GM18517 (cell line): Measurements from ENCODE around the gene ADAMTSL2.

ENCODE experiments used
- ATAC-seq: cut with Tn5 transposase; IDR thresholded peaks from one replicate; pipeline ENCODE4 v1.9.1; 2021; ENCODE audit warnings: mild to moderate bottlenecking, moderate library complexity; ENCODE audit not compliant: unreplicated experiment

The ADAMTSL2 gene

DNA sequence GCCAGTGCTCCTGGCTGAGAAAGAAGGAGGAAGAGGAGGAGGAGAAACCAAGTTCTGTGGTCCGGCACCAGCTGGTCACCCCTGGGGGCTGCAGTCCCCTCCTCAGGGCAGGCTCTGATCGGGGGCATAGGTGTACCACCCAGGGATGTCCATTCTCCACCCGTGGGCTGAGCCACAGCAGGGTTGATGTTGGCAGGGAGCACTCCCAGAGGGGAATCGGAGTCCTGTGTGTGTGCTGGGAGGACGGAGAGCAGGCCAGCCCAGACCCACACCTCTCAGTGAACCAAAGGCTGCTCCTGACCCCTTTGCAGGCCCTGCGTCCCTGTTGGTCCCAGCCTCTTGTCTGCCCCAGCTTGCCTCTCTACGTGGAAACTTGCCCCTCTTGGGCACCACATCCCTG lies 4.6 kb upstream of the ADAMTSL2 start:
- no peak for ATAC-seq

DNA sequence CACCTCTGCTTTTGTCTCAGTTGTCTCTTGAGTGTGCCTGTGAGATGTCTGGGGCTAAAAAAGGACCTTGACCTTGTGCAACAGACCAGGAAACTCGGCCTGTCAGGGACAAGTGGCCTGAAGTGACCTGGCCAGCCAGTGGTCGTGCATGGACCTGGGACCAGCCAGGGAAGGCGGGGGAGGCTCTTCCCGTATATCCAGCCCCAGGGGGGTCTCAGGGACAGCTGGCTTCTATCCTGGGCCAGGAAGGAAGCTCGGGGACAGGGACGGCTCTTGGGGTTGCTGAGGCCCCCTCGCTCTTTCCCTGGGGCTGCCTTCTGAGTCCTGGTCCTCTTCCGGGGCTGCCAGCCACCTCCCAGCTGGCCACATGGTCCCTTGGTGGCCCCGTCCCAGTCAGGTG lies 3.2 kb upstream of the ADAMTSL2 start:
- ATAC-seq, result no peak

DNA sequence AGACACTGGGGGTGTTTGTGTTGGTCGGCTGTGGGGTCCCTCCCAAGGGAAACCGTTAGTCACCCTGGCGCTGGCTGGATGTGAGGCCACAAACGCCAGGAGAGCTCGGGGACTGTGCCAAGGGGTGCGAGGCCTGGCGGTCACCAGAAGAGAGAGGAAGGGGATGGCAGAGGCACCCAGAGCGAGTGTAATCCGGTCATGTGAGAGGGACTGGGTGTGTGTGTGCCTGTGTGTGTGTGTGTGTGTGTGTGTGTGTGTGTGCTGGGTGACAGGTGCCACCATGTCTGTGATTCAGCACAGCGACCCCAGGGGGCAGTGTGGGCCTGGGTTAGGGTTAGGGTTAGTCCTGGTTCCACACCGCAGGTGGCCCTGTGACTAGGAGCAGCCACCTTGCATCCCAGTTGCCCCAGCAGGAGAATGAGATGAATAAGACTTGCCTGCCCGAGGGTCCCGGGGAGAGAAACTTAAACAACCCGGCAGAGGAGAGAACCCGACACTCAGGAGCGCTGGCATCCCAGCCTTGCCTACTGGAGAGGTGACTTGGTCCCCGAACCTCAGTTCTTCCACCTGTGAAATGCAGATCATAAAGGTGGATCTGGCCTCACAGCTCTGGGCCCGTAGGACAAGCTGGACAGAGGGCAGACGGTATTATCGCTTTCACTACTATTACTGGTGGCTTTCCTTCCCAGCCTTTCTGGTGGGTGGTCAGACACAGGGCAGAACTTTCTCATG lies 1.4 kb upstream of the ADAMTSL2 start:
- no peak for ATAC-seq

DNA sequence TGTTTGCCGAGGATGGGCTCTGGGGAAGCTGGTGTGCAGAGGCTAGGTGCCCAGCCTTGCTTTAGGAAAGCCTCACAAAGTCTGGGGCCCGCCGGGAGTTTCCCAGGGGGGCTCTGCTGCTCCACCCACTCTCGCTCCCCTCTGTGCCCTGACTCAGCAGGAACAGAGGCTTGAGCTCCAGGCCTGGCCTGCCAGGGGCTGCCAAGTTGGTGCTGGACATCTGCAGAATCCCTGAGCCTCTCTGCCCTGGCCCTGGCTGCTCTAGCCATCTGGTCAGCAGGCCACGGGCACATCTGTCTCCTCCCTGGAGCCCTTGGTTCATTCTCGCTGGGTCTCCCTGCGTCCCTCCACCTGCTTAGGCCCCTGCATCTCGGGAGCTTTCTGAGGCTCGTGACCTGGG lies 647 bp upstream of the ADAMTSL2 start:
- ATAC-seq, result no peak

DNA sequence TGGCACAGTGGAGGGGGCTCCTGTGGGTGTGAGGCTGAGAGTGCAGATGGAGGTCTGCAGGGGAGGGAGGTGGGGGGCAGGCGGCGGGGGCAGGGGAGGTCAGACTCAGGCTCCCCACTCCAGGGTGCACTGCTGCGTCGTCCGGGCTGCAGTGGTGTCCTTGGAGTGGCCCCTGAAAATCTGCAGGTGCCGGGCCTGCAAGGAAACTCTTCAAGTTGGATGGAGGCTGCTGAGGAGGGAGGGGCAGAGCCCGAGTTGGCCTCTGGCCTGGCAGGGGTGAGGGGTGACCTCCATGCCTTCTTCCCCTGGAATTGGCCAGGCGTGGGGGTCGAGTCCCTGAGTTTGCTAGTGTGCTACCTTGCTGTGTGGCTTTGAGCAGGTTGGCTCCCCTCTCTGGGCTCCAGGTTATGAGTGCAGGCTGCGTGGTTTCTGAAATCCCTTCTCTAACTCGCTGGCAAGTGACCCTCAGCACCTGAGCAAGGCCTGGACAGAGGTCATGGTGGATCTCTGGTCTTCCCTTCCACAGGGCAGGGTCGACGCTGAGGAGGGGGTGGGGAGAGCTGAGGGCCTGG lies 888 bp downstream of the ADAMTSL2 start:
- ATAC-seq, result no peak

DNA sequence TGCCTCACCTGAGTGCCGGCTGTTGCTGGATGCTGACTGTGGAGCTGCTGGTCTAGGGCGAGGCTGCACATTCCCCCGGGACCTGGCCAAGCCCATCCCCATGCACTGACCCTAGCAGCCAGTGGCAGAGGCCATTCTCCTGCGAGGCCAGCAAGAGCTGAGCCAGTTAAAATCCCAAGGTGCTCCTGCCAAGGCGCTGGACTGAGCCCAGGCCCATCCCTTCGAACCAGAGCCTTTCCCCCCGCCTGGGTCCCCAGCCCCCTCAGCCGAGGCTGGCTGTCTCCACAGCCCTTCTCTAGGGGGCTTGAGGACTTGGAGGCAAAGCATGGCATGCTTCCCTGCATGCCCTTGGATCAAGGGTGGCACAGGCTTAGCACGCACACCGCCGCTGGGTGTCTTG lies 1.6 kb downstream of the ADAMTSL2 start:
- ATAC-seq, result no peak

DNA sequence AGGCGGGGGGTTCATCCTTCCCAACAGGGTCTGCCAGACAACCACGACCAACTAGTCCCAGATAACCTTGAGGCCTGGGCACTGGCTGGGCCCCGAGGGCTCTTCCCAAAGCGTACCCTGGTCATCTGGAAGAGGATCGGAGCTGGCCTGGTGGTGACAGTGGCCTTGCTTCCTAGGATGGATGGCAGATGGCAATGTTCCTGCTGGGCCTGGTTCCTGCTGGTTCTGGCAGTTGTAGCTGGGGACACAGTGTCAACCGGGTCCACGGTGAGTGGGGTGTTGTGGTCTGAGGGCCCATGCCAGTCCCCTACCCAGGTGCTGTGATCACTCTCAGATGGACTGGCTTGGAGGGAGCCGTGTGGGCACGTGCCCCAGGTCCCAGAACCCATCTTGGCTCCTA lies 2.0 kb downstream of the ADAMTSL2 start:
- ATAC-seq, result no peak

DNA sequence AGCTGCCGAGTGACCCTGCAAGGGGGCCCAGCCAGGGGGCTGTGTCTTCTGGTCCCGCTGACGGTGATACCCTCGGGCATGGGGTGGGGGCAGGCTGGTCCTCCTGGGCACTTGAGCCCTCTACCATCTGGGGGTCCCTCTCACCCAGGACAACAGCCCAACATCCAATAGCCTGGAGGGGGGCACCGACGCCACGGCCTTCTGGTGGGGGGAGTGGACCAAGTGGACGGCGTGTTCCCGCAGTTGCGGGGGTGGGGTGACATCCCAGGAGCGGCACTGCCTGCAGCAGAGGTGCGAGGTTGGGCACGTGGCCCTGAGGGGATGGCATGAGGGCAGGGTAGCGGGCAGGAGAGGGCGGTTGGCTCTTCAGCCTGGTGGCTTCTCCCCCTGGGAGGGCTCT lies 2.8 kb downstream of the ADAMTSL2 start:
- ATAC-seq, result no peak

DNA sequence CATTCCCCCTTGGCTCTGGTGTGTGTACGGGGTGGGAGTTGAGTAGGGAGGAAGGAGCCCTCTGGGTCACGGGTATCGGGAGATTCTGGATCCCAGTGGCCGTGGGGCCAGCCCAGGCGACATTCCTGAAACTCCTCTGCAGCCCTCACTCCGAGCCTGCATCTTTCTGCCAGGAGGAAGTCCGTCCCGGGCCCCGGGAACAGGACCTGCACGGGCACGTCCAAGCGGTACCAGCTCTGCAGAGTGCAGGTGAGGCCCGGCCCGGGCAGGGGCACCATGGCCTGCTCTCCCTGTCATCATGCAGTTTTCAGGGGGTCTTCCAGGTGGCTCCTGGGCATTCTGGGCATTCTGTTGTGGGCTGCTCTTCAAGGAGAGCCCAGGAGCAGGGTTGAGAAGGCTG lies 3.7 kb downstream of the ADAMTSL2 start:
- ATAC-seq, result no peak

DNA sequence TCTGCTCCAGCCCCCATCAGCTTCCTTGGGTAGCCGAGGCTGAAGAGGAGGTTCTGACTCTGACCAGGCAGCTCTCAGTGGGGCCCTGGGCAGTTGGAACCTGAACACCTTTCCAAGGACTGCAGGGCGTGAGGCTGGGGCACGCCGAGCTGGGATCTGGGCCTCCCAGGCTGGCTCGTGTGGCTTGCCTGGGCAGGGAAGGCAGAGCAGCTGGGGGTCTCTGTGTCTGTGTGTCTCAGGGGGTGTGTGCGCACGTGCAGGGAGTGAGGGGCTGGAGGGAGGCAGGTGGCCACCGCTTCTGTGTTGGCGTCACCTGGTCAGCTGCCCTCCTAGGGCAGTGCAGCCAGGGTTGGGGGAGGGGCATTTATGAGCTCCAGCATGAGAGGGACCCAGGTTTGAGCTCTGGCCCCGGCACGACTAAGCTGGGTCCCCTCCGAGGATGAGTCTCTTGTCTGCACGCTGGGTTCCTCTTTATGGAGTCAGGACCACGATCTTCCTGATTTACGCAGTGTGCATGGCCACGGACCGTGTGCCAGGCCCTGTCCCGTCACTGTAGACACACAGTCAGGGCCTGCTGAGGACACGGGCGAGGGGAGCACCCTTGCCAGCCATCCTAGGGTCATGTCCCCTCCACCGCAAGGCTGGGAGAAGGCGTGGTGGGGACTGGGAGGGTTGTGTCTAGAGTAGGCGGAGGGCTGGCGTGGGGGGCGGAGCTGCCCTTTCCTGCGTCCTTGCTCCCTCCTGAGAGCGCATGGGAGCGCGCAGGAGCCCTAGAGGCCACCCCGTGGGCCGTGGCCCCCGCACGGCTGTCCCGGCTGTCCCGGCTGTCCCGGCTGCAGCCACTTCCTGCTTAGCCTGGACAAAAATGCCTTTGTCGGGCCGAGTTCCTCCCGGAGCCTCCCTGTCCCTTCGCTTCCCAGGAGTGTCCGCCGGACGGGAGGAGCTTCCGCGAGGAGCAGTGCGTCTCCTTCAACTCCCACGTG lies 4.6 kb downstream of the ADAMTSL2 start:
- no peak for ATAC-seq

DNA sequence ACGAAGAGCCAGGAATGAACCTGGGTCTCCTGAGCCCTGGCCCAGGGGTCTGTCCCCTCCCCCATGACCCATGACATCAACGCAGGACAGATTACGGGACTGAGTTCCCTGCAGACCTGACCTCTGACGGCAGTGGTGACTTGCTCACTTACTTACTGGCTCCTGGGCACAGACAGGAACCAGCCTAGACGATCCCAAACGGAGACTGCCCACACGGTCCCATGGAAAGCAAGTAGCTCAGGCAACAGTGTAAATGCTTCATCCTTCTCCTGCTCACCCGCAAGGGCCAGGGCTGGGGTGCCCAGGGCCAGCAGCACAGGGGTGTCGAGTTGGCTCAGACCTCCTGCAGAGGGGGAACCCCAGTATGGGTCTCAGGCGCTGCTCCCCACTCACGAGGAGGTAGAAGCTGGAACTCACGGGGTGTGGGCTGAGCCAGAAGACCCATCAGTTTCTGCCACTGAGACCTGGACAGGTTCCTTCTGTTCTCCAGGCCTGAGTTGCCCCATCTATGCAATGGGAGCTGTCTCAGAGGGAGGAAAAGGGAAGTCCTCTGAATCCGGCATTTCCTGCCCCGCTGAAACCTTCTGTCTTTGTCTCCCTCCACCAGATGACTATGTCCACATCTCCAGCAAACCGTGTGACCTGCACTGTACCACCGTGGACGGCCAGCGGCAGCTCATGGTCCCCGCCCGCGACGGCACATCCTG lies 5.6 kb downstream of the ADAMTSL2 start:
- no peak for ATAC-seq

DNA sequence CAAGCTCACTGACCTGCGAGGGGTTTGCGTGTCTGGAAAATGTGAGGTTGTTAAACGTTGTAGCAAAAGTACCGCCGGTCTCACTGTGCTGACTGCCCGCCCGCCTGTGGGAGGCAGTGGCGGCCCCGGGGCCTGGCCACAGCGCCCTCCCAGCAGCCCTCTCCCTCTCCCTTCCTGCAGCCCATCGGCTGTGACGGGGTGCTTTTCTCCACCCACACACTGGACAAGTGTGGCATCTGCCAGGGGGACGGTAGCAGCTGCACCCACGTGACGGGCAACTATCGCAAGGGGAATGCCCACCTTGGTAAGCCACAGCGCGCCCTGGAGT lies 6.2 kb downstream of the ADAMTSL2 start:
- no peak for ATAC-seq

DNA sequence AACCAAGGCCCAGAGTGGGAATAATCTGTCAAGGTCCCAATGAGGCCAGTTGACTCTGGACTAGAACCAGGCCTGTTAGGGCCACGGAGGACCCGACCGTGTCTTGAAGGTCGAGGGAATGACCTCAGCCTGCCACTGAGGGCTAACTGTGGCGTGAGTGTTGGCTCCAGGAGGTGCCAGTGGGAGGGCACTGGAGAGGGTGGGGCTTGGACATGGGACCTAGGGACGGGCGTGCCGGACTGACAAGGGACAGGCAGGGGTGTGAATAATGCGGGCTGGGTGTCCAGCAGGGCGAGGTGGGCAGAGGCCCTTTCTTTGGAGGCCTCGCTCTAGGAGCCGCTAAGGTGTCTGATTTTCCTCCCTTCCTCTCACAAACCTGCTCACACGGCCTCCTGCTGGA lies 7.5 kb downstream of the ADAMTSL2 start:
- ATAC-seq, result no peak

DNA sequence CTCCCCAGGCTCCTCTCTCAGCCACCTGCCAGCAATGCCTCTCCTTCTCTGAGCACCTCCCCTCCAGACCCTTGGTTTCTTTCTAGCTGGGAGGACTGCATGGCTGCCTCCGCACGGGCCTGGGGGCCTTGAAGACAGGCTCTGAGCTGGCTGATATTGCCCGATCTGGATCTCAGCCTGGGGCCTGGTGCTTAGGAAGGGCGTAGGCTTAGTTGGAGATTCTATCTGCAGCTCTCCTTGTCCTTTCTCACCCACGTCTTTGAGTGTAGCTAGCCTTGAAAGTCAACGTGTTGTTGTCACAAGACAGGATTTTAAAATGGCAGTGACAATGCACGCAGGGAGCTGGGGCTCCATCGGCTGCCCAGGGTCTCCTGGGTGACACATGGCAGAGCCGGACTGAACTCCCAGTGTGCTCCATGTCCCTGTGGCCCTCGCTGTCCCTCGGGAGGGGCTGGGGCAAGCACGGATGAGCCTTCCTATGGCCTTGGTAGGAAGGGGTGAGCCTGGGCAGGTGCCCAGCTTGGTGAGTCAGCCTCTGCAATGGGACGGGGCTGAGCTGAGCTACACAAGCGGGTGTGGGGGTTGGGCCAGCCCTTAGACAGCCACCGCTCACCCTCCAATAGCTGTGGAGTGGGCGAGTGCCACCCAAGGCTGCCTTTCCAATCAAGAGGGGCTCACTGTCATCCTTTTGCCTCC lies 9.4 kb downstream of the ADAMTSL2 start:
- no peak for ATAC-seq

DNA sequence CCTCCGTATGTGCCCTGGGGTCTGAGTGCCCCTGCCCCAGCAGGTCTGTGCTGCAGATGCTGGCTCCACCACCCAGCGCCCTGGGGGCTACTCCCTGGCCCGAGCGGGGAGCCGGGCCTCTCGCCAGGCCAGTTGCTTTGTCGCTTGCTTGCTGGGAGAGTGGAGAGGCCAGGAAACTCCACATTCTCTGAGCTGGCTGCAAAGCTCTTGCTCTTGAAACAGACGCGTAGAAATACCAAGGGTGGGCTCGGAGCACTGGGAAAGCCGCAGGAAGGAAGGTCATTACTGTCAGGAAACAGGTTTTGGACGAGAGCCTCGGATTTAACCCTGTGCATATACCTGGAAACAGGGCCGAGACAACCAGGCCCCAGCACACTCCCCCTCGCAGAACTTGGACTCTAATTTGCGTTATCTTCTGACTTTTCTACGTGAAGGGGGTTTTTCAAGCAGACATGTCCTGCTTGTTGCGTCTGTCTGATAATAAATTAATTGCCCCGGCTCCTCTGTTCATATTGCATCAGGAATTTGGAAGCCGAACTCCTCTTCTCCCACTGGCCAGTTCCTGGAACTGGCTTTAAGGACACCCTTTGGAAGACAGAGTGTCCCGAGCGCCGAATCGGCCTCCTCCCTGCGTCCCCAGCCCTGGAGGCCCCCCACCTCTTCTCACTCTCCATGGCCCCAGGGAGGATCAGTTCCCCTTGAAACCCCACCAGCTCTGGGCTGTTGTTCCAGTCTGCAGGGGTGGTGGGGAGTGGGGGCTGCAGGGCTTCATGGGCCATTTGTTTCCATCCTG lies 11.2 kb downstream of the ADAMTSL2 start:
- no peak for ATAC-seq

DNA sequence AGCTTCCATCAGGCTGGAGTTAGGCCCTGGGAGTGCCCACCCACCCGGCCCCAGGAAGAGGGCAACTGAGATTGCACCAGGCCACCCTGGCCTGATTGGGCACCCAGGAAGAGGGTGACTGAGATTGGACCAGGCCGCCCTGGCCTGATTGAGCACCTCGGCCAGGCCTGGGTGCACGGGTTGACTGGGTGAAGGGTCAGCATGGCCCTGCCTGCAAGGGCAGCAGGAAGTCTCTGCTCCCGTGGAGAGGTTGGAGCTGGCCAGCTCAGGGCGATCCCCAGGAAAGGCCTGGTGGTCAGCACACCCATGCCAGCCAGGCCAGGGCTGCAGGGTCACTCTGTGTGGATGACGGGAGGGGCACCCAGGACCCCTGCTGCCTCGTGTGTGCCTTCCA lies 11.8 kb downstream of the ADAMTSL2 start:
- no peak for ATAC-seq

DNA sequence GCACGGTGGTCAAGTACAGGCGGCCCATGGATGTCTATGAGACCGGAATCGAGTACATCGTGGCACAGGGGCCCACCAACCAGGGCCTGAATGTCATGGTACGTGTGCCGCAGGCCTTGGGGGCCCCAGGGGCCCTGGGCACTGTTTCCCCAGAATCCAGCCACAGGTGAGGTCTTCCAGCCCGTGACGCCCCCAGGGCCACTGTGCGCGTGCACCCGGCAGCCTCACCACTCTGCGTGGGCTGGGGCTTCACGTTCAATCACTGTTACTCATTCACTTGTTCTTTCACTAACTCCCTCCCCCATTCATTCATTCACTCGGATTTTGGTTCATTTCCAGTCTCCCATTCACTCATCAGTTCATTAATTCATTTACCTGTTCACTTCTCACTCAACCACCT lies 12.6 kb downstream of the ADAMTSL2 start:
- ATAC-seq, result no peak

DNA sequence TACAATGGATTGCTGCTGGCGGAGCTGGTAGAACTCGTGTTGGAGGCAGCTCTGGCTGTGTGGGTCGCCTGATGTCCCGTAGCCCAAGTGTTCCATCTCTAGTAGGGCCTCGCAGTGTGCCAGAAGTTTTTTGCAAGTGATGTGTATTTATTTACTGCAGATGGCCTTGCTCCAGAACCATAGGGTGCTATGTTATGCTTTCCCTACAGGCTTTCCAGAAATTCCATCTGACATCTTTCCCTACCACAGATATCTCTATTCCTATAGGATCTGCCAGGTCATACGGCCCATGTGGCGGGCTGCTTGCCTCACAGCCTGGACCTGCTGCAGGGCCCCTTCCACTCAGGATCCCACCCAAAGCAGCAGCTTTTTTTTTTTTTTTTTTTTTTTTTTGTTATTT lies 16.9 kb downstream of the ADAMTSL2 start:
- ATAC-seq, result no peak

DNA sequence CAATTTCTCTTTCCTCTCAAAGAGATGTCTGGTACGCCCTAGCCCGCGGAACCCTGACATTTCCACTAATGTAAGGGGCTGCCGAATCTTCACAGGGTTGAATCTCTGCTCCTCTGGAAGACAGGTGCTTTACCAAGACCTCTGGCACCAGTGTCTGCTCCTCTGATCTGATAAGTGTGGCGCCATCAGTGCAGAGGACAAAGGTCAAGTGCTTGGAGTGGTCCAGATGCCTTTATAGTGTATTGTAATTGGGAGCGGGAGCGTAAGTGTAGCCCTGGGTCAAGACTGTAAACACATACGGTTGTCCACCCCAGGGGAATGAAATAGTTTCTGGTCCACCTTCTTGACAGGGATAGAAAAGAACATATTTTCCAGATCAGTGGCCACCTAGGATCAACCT lies 17.7 kb downstream of the ADAMTSL2 start:
- ATAC-seq, result no peak

DNA sequence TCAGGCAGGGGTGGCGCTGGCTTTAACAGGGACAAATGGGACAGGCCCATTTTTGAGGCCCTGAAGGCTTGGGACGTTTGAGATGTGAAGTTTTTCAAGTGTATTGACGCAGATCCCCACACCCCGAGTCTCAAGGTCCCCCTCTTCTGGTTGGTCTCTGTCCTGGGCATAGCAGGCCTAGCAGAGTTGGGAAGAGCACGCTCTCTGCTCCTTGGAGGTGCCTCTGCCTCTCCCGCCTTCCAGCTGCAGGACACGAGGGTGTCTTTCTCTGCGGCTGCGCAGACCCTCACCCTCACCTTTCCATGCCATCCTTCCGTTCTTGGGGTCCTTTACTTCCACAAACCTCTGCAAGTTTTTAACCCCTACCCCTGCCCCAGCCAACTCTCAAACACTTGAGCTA lies 18.6 kb downstream of the ADAMTSL2 start:
- ATAC-seq, result no peak
